ENCODE results near the gene SPNS3. TPM values are rescaled to one million over a fixed set of nuclear protein-coding genes. Genes with fewer than 3 reads are reported as not detected.

Gene SPNS3
- total and polyA plus RNA-seq, 9 of the 15 experiments (the other 6 are each of a cell fraction or from before 2014, with no cell fraction given) = not detected

DNA sequence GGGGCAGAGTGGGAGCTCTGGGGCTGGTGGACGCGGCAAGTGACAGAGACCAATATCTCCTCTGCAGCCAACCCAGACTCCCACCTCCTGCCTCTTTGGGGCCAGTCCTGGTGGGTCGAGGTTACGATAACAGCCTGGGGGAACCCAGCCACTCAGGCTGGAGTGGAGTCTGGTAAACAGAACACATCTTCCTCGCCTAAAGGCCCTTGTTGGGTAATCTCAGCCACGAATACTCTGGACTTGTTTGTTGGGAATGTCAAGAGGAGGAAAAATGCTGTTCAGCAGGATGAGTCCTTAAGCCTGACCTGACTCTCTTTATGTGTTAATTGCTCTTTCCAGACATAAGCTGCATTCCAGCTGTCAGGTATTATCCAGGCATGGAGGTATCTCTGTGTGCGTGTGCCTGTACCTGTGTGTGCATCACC lies 56.9 kb downstream of the SPNS3 start:
- no peaks in the 10 kb centered on the region for H3K4me1 ChIP-seq (replicated peaks in 1 of 2; ENCODE audit: control insufficient read depth in 2 of 2, insufficient read depth in 2 of 2, low read length in 2 of 2)
- no peak overlapping the region for H3K4me2 ChIP-seq (ENCODE audit: insufficient read depth, low read length)
- H2AFZ ChIP-seq (ENCODE audit: low read depth, low read length) = no peak overlapping the region
- H3K9ac ChIP-seq (ENCODE audit: insufficient read depth in 1 of 2, low read depth in 2 of 2, low read length in 2 of 2) = no peak overlapping the region
- H3K27ac ChIP-seq (ENCODE audit: extremely low read depth, low read depth, low read length) = no peak overlapping the region
- intact Hi-C loops (cut with micrococcal nuclease) = no loop called here
- no peak for DNase-seq (ENCODE audit: extremely low read depth in 1 of 4, low spot score in 3 of 4)
- FAIRE-seq = no peak
- ATAC-seq = no peak
- ChIA-PET CTCF (ENCODE audit: low intra/inter-chr PET ratio) (no interaction called here), POLR2A (no interaction called here)
- 0% methylated on average over 5 of the region's 7 CpGs for WGBS (ENCODE audit: insufficient coverage, low coverage, missing lambda C conversion rate)
- no peaks in the 10 kb centered on the region for H3K79me2 ChIP-seq (ENCODE audit: control insufficient read depth, insufficient read depth, low read length)
- no peaks in the 10 kb centered on the region for H3K9me1 ChIP-seq (ENCODE audit: control insufficient read depth, insufficient read depth, low read length)
- in situ Hi-C loops (cut with MboI) = no loop called here
- BruUV-seq (replicated peaks) = no TSS peak
- H3K36me3 ChIP-seq (ENCODE audit: control insufficient read depth, insufficient read depth, low read length) = no peaks in the 10 kb centered on the region
- no peaks in the 10 kb centered on the region for H3K9me3 ChIP-seq (replicated peaks; ENCODE audit: control insufficient read depth, insufficient read depth, low read depth, low read length)
- H4K20me1 ChIP-seq (replicated peaks; ENCODE audit: control insufficient read depth, insufficient read depth, low read length) = peaks cover 5% of the 10 kb centered on the region
- no peak overlapping the region for H3K4me3 ChIP-seq
- H3K27me3 ChIP-seq (ENCODE audit: control insufficient read depth in 2 of 2, insufficient read depth in 2 of 2, low read length in 2 of 2) = peaks cover 5 to 51% of the 10 kb centered on the region in 2 experiments; a peak in 4 of 5 replicates
- TF ChIP-seq, protein P1, sequence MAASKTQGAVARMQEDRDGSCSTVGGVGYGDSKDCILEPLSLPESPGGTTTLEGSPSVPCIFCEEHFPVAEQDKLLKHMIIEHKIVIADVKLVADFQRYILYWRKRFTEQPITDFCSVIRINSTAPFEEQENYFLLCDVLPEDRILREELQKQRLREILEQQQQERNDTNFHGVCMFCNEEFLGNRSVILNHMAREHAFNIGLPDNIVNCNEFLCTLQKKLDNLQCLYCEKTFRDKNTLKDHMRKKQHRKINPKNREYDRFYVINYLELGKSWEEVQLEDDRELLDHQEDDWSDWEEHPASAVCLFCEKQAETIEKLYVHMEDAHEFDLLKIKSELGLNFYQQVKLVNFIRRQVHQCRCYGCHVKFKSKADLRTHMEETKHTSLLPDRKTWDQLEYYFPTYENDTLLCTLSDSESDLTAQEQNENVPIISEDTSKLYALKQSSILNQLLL (CRISPR knock-in tag; IDR thresholded peaks at IDR 0.05; ENCODE audit: borderline replicate concordance) = no peak
- TF ChIP-seq E4F1 (CRISPR knock-in tag; IDR thresholded peaks at IDR 0.05; ENCODE audit: borderline replicate concordance) (no peak), L3MBTL2 (IDR thresholded peaks at IDR 0.05) (no peak), CTCF (IDR thresholded peaks at IDR 0.05 in 2 of 3, conservative IDR thresholded peaks at IDR 0.05 in 1 of 3; ENCODE audit: insufficient read depth in 2 of 3, low read depth in 1 of 3, low read length in 3 of 3) (no peak), BCL6 (CRISPR knock-in tag; IDR thresholded peaks at IDR 0.05) (no peak), ARNT (IDR thresholded peaks at IDR 0.05) (no peak), JUNB (CRISPR knock-in tag; conservative IDR thresholded peaks at IDR 0.05) (no peak), FOSL1 (tag; conservative IDR thresholded peaks at IDR 0.05) (no peak), NFE2L1 (tag; IDR thresholded peaks at IDR 0.05; ENCODE audit: borderline replicate concordance, low read depth) (no peak), IRF1 (CRISPR knock-in tag; IDR thresholded peaks at IDR 0.05; ENCODE audit: borderline replicate concordance) (no peak), KLF1 (tag; IDR thresholded peaks at IDR 0.05) (no peak), ZNF282 (CRISPR knock-in tag; IDR thresholded peaks at IDR 0.05) (no peak), ZNF347 (CRISPR knock-in tag; IDR thresholded peaks at IDR 0.05; ENCODE audit: low read depth) (no peak)

Data from K562 (cell line).